Fibroblast of skin of left quadriceps (primary cell): ENCODE results near the gene XXYLT1.
A peak's percentile ranks its signal among the peaks of the same experiment; 100 is the strongest.

Experiments
- DNase-seq, 2 experiments: peaks; one replicate each; pipeline ENCODE4 v3.0.0-alpha.2; 2013; ENCODE audit warnings: low read depth in 2 of 2

The XXYLT1 gene

DNA sequence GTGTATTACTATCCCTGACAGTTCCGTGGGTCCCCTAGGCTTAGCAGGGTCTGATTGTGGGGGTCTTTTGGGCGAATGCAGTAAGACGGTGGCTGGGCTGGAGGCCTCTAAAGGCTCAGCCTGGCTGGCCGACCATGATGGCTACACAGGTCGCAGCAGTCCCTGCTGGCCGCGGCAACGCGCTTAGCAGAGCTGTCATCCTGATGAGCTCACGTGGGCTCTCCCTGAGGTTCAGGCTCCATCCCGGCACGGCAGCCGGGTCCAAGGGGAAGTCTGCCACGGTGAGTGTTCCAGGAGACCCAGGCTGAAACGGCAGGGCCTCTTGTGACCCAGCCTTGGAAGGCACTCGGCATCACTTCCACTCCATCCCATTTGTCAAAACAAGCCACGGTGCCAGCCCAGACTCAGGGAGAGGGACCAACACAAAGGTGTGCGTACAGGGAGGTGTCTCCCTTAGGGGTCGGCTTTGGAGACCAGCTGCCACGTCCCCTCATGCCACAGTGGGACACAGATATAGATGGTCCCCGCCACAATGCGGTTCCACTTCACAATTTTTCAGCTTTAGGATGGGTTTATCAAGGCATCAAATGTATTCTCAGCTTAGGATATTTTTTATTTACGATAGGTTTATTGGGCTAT is 101.8 kb downstream of the XXYLT1 start:
- DNase-seq: no peak

GRCh38 chr3:195168009-195168762 is 102.8 kb downstream of the XXYLT1 start:
- DNase-seq: no peak

- no peak for DNase-seq
Observed at GRCh38 chr3:195165790-195166189, 105.2 kb downstream of the XXYLT1 start.

- DNase-seq: no peak
Observed at GRCh38 chr3:195165265-195165609, 105.7 kb downstream of the XXYLT1 start.

GRCh38 chr3:195164573-195165264 is 106.2 kb downstream of the XXYLT1 start:
- DNase-seq: no peak

GRCh38 chr3:195163719-195164572 is 107.0 kb downstream of the XXYLT1 start:
- DNase-seq: no peak

- no peak for DNase-seq
Observed at GRCh38 chr3:195162816-195163215, 108.1 kb downstream of the XXYLT1 start.

DNA sequence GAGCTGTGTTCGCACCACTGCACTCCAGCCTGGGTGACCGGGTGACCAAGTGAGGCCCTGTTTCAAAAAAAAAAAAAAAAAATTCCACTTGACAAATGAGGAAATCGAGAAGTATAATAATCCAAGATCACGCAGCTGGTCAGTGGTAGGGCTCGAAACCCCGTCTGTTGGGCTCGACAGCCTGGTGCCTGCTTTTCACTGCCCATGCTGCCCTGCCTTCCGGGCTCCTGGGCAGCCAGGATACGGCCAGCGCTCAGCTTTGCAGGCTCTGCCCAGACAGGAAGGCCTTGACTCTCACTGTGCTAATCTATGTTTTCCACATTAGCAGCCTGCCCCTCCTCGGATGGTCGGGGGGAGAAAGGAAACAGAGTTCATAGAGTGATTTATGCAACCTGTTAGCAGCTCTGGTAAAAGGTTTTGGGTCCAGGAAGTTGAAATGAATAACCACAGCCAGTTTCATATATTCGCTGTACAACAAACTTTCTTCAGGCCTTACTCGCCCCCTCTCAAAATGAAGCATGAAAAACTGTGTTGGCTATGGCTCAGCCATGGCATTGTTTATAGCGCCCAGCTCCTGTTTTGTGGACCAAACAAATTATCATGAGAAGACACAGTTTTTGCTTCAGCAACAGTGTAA is 108.8 kb downstream of the XXYLT1 start:
- no peak for DNase-seq

GRCh38 chr3:195160908-195161434 is 110.0 kb downstream of the XXYLT1 start:
- no peak for DNase-seq

GRCh38 chr3:195160257-195160898 is 110.6 kb downstream of the XXYLT1 start:
- peak in 1 of 2 experiments; percentile 34 for DNase-seq

- DNase-seq: no peak
Observed at GRCh38 chr3:195159814-195160165, 111.2 kb downstream of the XXYLT1 start.

DNA sequence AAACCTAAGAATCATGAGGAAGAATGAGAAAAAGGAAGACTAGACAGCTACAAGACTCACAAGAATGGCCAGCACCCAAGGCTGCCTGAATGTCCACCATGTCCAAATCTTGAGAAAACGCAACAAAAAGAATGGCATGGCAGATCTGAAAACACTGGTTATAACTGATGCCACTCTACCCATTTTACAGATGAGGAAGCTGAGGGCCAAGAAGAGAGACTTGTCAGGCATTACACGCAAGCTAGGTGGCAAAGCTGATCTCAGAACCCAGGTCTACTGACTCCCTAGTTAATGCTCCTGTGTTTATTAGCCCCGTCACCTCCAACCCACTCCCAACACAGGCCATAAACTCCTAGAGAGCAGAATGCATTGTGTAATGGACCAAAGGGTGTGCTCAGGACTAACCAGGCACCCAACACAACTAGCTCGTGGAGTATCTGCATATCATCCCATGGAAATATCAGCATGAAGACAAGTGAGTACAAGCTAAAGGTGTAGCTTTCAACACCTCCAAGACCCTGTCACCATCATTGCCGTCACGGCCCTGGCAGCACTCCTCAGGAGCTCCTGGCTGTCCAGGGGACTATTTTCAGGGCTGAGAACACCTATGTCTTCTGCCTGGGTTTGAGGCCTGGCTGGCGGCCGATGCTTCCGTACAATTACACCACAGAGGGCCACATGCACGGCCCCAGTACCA is 111.7 kb downstream of the XXYLT1 start:
- DNase-seq: no peak

DNA sequence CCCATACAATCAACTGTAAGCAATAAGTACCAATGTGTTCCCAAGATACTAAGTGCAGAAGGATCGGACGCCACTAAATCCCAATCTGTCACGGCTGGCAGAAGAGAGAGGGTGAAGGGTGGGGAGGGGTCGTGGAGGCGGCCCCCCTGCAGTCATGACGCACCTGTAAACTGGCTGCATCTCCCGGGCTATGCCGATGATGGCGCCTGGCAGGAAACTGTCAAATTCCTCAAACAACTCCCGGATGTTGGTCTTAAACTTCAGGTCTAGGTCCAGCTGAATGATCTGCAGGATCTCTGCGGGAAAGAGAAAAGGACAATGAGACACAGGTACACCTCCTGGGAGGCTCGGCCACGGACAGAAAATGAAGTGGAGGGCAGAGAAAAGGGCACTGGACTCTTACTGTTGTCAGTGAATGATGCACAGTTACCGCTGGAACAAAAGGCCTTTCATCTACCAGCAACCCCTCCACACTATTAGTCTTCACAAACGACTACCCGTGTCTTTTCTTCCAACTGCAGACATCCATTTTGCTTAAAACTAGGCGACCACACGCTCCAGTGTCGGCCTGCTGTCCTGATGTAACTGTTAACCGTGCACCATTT is 114.6 kb downstream of the XXYLT1 start:
- DNase-seq: no peak

DNA sequence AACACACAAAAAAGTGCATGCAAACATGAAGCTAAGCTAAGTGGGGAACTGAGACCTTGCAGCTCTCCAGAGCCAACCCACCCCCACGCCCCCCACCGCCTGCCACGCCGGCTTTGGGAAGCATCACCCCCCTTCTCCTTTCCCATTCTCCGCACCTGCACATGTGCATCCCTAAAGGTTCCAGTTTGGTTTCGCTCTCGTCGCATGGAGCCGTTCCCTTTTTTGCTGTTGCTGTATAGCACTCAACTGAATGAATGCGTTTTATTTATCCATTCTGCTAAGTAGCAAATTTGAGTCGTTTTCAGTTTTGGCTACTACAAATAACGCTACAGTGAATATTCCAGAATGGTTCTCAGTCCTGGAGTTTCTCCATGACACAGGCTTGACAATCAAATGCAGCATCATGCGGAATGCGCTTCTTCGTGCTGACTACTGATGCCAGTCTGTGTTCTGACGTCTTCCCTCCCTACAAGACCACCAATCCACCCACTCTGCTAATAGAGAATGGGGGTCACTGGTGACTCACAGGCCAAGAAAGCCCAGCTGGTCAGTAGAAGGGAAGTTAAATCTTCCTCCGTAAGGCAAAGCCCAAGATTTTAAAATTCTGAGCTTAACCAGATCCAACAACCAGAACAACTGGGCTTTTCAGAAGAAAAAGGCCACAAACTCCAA is 115.3 kb downstream of the XXYLT1 start:
- DNase-seq: no peak

GRCh38 chr3:195154793-195155535 is 116.0 kb downstream of the XXYLT1 start:
- peak; percentile 89 to 92 for DNase-seq

DNA sequence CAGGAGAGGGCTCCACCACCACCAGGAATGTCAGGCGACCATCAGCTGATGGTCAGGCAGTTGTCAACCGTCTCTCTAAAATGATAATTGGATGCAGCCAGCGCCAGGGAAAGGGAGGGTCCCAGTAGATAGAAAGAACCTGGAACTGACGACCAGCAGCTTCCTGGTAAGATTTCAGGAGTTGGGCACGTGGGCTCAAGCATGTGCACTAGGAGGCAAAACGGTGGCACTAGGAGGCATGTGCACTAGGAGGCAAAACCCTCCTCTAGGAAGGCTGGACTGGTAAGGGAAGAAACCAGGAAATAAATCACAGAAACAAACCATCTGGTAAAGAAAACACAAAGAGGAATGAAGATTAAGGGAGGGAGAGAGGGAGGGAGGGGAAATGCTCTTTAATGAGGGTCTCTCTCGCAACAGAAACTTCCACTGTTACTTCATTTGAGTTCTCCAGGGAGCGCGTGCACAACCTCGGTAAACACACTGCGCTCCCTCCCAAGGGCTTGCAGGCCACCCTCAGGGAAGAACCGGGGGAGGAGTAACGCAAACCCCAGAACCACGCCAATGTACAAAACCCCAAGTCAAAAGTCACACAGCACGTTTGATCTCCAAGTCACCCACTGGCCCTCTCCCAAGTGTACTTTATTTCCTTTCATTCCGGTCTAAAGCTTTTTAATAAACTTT is 116.7 kb downstream of the XXYLT1 start:
- DNase-seq: no peak

DNA sequence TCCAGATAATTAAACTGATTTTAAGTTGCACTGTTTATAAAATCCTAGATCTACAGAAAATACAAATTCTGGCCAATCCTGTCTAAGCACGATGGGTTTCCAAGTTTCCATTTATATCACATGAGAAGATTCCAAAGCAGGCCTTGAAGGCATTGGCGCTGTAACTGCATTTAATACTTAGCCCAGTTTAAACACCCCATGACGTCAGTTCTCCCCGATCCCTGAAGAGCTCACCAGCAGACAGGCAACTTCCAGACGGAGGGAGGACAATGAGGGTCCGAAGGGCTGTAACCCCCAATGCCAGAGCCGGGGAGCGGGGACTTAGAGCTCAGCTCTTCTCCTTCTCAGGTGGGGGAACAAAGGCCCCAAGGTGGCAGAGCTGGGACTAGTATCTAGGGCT is 117.3 kb downstream of the XXYLT1 start:
- DNase-seq: no peak

DNA sequence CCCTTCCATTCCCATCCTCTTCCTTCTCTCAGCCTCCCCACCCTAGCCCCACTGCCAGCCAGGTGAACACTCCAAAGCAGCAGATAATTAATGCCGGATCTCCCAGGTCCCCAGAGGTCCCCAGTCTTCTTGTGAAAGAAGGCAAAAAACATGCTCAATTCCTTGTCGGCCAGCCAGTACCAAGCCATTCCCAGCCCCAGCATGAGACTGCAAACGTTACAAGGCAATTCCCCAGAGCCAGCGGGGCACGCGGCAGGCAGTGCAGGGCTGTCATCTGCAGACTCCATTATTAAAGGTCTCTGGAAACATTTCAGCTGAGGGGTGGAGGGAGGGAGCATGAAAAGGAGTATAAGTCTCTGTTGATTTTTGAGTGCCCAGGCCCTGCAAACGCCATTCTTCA is 117.8 kb downstream of the XXYLT1 start:
- no peak for DNase-seq
